Fibroblast of lung (primary cell): Measurements from ENCODE around the gene COL15A1.

ENCODE experiments used
- EZH2 ChIP-seq: IDR thresholded peaks from 2 replicates; pipeline ENCODE4 v1.5.1; 2012; ENCODE audit warnings: low read length, control low read depth, mild to moderate bottlenecking; ENCODE audit errors: missing control alignments
- TF ChIP-seq, protein P1 (sequence below), 2 donors: IDR thresholded peaks in 1 of 2; conservative IDR thresholded peaks in 1 of 2; 1 replicate in 1 of 2; 2 replicates in 1 of 2; pipeline ENCODE4 v1.5.1; 2011 to 2012; ENCODE audit warnings: low read length in 2 of 2, control low read depth in 1 of 2, inconsistent platforms in 1 of 2, low read depth in 1 of 2, mild to moderate bottlenecking in 1 of 2

DNA sequence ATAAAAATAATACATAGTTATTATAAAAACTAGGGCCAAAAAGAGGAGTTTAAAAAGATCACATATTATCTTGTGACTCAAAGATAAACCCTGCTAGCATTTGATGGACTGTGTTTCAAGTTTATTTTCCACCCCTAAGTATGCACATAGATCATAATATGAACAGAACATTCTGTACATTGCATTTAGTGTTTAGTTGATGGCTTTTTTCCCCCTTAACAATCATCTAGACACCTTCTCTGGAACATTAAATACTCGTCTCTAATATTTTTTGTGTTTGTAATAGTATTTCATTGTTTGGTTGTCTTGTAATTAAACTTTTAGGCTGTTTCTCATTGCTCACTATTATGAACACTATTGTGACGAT lies 10.5 kb downstream of the COL15A1 start:
- TF ChIP-seq, protein P1, sequence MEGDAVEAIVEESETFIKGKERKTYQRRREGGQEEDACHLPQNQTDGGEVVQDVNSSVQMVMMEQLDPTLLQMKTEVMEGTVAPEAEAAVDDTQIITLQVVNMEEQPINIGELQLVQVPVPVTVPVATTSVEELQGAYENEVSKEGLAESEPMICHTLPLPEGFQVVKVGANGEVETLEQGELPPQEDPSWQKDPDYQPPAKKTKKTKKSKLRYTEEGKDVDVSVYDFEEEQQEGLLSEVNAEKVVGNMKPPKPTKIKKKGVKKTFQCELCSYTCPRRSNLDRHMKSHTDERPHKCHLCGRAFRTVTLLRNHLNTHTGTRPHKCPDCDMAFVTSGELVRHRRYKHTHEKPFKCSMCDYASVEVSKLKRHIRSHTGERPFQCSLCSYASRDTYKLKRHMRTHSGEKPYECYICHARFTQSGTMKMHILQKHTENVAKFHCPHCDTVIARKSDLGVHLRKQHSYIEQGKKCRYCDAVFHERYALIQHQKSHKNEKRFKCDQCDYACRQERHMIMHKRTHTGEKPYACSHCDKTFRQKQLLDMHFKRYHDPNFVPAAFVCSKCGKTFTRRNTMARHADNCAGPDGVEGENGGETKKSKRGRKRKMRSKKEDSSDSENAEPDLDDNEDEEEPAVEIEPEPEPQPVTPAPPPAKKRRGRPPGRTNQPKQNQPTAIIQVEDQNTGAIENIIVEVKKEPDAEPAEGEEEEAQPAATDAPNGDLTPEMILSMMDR (conservative IDR thresholded peaks at IDR 0.05 in 1 of 2, IDR thresholded peaks at IDR 0.05 in 1 of 2; ENCODE audit: low read depth in 1 of 2, low read length in 2 of 2), result no peak
- TF ChIP-seq EZH2, result no peak
